Ishikawa (cell line): ENCODE data around the gene UNC79.

ENCODE experiments used
- CEBPB ChIP-seq: IDR thresholded peaks from 2 replicates; pipeline ENCODE4 v1.6.1; 2012
- CREB1 ChIP-seq: IDR thresholded peaks from 2 replicates; pipeline ENCODE4 v1.6.1; 2012; ENCODE audit warnings: low read depth
- EGR1 ChIP-seq: IDR thresholded peaks from 2 replicates; pipeline ENCODE4 v1.6.1; 2012
- EP300 ChIP-seq: IDR thresholded peaks from 2 replicates; pipeline ENCODE4 v1.6.1; 2012; ENCODE audit warnings: borderline replicate concordance
- FOXM1 ChIP-seq: IDR thresholded peaks from 2 replicates; pipeline ENCODE4 v1.6.1; 2012; ENCODE audit warnings: low read depth, borderline replicate concordance
- NFIC ChIP-seq: IDR thresholded peaks from 2 replicates; pipeline ENCODE4 v1.6.1; 2012
- RAD21 ChIP-seq: IDR thresholded peaks from 2 replicates; pipeline ENCODE4 v1.6.1; 2012; ENCODE audit warnings: low read depth
- TAF1 ChIP-seq: IDR thresholded peaks from 2 replicates; pipeline ENCODE4 v1.6.1; 2012; ENCODE audit warnings: low read depth, mild to moderate bottlenecking
- TCF12 ChIP-seq: IDR thresholded peaks from 2 replicates; pipeline ENCODE4 v1.6.1; 2012; ENCODE audit warnings: low read depth
- TEAD4 ChIP-seq: IDR thresholded peaks from 2 replicates; pipeline ENCODE4 v1.6.1; 2012
- YY1 ChIP-seq: IDR thresholded peaks from 2 replicates; pipeline ENCODE4 v1.6.1; 2012; ENCODE audit warnings: low read depth
- ZBTB7A ChIP-seq: IDR thresholded peaks from 2 replicates; pipeline ENCODE4 v1.6.1; 2012; ENCODE audit warnings: low read depth
- TF ChIP-seq, protein P1 (sequence below): IDR thresholded peaks from 2 replicates; pipeline ENCODE4 v1.6.1; 2012
- TF ChIP-seq, protein P2 (sequence below): IDR thresholded peaks from 2 replicates; pipeline ENCODE4 v1.6.1; 2012
- TF ChIP-seq, protein P3 (sequence below): IDR thresholded peaks from 2 replicates; pipeline ENCODE4 v1.6.1; 2012; ENCODE audit warnings: low read depth, mild to moderate bottlenecking

The UNC79 gene

DNA sequence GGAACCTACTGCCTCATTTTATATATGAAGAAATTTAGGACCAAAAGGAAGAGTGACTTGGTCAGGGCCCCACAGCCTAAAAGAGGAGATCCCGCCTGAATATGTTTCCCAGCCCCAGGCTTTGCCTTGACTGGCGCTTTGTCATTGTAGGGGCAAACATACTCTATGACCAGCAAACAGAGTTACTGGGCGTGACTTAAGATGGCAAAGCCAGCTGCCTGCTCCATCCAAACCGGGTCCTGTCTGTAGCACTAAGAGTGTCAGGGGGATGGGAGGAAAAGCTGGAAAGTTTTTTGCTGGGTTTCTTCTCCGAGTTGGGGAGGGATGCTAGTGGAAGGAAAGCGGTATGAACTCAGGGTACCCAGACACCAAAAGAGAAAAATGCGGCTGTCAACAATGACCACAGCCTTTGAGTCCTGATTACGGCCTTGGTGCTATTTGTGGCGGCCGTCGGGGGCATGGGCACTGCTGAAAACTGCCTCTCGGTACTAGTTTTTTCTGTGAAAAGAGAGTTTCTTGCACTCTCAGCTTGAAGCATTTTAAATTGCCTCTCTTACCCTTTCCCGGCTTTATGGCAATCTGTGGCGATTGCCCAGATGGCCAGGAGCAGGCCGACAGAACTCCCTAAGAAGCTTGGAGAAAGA lies 274.9 kb downstream of the UNC79 start:
- TF ChIP-seq FOXM1 (no peak), YY1 (no peak), TCF12 (no peak), EGR1 (no peak), CEBPB (no peak), ZBTB7A (no peak), CREB1 (no peak), EP300 (no peak), TEAD4 (no peak), TAF1 (no peak), RAD21 (no peak), NFIC (no peak)
- TF ChIP-seq, protein P1, sequence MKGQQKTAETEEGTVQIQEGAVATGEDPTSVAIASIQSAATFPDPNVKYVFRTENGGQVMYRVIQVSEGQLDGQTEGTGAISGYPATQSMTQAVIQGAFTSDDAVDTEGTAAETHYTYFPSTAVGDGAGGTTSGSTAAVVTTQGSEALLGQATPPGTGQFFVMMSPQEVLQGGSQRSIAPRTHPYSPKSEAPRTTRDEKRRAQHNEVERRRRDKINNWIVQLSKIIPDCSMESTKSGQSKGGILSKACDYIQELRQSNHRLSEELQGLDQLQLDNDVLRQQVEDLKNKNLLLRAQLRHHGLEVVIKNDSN, result no peak
- TF ChIP-seq, protein P2, sequence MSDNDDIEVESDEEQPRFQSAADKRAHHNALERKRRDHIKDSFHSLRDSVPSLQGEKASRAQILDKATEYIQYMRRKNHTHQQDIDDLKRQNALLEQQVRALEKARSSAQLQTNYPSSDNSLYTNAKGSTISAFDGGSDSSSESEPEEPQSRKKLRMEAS, result no peak
- TF ChIP-seq, protein P3, sequence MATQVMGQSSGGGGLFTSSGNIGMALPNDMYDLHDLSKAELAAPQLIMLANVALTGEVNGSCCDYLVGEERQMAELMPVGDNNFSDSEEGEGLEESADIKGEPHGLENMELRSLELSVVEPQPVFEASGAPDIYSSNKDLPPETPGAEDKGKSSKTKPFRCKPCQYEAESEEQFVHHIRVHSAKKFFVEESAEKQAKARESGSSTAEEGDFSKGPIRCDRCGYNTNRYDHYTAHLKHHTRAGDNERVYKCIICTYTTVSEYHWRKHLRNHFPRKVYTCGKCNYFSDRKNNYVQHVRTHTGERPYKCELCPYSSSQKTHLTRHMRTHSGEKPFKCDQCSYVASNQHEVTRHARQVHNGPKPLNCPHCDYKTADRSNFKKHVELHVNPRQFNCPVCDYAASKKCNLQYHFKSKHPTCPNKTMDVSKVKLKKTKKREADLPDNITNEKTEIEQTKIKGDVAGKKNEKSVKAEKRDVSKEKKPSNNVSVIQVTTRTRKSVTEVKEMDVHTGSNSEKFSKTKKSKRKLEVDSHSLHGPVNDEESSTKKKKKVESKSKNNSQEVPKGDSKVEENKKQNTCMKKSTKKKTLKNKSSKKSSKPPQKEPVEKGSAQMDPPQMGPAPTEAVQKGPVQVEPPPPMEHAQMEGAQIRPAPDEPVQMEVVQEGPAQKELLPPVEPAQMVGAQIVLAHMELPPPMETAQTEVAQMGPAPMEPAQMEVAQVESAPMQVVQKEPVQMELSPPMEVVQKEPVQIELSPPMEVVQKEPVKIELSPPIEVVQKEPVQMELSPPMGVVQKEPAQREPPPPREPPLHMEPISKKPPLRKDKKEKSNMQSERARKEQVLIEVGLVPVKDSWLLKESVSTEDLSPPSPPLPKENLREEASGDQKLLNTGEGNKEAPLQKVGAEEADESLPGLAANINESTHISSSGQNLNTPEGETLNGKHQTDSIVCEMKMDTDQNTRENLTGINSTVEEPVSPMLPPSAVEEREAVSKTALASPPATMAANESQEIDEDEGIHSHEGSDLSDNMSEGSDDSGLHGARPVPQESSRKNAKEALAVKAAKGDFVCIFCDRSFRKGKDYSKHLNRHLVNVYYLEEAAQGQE, result no peak

DNA sequence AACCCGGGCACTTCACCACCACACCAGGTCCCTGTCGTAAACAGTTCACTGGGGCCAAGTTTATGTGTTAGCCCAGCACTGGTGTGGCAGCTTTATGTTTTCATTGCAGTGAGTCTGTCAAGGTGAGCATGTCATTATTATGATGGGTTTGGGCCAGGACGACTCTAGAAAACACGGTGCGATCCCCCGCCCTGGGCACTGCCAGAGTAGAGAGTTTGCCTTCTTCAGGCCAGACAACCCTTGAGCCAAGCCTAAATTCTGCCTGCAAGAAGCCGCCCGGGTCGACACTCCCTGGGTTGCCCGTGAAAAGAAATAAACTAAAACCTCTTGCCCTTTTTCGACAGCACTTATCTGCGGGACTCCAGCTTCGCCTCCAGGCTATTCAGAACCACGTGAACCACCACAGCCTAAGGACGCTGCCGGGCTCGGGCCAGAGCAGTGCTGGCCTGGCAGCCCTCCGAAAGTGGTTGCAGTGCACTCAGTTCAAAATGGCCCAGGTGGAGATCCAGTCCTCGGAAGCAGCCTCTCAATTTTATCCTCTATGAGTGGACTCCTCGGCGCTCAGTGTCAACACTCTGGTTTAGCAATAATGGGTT lies 275.7 kb downstream of the UNC79 start:
- TF ChIP-seq RAD21, result no peak
- no peak for TF ChIP-seq TEAD4
- no peak for TF ChIP-seq YY1
- no peak for TF ChIP-seq EGR1

DNA sequence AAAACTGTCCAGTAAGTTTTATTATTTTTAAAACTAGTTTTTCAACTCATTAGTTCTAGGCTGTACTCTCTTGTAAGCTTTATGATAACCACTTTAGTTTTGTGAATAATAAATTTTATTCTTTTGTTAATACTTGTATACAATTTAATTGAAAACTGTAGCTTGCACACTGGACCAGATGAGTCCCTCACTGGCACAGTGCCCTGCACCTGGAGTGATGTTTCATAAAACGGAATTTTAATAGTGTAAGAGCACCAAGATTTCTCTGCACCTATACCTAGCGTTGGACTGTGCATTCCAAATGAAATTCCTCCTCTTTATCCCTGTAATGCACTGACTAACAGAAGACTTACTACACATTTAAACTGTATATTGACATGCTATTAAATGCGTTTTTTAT lies 276.7 kb downstream of the UNC79 start:
- 0 out of 2 replicates have a peak, but pooled peaks have one; percentile 25 for TF ChIP-seq TCF12
- TF ChIP-seq TEAD4, result 0 out of 2 replicates have a peak, but pooled peaks have one; percentile 20
- peak; percentile 63 for TF ChIP-seq NFIC
- TF ChIP-seq, protein P2, result no peak

DNA sequence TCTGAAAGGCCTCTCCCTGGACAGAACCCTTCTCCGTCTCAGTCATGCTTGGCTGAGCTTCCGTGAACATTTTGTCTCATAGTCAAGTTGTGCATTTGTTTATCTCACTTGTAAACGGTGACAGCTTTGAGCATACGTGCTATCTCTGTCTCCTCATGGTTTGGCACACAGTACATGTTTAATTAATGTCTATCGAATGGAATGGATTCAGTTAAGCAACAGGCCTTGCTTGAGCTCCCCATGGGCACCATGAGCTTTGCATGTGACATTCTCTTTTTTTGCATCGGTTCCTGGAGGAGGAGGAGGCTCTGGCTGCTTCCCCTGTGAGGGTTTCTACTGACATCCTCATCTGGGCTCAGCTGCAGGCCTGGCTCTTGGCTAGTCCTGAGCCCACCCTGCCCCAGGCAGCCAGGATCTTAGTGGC lies 277.6 kb downstream of the UNC79 start:
- TF ChIP-seq RAD21 (no peak), NFIC (no peak), YY1 (no peak)
- TF ChIP-seq, protein P3, result no peak
- TF ChIP-seq, protein P2, result peak; percentile 54; the same call in 1 of the 2 replicates

DNA sequence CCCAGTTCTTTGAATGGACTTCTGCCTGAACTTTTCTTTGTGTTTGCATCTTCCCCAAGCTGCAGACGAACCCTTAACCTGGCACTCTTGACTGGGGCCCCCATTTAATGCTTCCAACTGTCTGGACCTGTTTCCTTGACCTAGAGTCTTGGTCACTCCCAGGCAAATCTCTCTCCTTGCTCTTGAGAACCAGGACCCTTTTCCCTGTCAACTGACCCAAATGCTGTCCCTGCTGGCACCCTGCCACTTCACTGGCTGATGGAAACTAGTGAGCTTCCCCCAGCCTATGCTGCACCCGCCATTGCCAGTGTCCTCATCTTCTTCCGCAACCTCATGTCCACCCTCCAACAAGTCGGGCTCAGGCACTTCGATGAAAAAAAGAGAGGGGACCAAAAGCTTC lies 278.1 kb downstream of the UNC79 start:
- TF ChIP-seq EP300 (no peak), TAF1 (no peak), NFIC (peak; percentile 23; the same call in 1 of the 2 replicates), TCF12 (no peak), TEAD4 (no peak), RAD21 (no peak)

DNA sequence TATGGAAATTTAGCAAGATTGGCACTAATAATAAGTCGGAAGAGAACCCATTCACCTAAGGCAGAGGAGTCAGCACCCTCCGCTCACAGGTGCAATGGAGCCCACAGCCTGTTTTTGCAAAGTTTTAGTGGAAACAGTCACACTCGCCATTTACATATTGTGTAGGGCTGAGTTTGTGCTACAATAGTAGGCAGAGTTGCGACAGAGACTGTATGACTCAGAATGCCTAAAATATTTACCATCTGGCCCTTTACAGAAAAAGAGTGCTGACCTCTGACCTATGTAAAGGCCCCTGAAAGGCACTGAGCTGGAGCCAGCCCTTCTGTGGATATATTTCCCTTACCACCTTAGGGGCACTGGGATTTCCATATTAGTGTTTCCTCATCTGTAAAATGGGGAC lies 278.5 kb downstream of the UNC79 start:
- TF ChIP-seq EP300 (no peak), CEBPB (peak; percentile 82)

DNA sequence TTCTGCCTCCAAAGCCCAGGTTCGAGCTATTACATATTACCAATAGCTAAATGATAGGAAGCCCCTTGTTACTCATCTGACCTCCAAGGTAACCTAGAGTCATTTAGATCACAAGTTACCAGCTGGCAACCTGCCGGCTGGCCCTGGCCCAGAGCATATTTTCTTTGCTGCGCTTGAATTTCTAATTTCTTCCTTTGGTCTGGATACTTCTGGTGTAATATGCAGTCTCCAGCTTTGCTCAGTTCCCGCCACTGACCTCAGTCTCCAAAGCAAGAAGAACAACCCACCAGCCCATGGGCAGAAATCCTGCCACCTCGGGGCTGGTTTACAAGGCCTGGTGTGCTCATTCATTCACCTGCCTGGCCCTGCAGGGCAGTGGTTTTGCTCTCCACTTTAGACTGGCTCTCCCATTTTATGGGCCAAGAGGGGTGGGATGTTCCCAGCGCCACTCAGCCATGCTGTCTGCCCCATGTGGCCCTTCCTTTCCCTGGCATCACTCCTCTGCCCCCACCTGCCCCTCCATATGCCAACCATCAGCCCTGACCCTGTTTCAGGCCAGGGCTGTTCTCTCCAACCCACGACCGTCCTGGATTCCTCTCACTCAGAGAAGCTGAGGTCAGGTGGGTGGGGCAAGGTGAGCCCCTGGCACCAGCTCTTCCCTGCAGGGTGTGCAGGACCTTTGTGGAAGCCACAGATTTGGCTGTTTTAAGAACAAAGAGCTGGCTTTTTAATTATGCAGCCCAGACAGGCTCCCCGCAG lies 281.5 kb downstream of the UNC79 start:
- TF ChIP-seq, protein P1, result no peak; the same call in none of the 2 replicates
- TF ChIP-seq NFIC, result peak; percentile 82
- no peak; the same call in 1 of the 2 replicates for TF ChIP-seq RAD21
- TF ChIP-seq ZBTB7A, result peak; percentile 84
- no peak for TF ChIP-seq TCF12
- TF ChIP-seq TAF1, result 0 out of 2 replicates have a peak, but pooled peaks have one; percentile 31
- peak; percentile 19; the same call in 1 of the 2 replicates for TF ChIP-seq YY1
- TF ChIP-seq, protein P2, result peak; percentile 30; the same call in 1 of the 2 replicates
- no peak; the same call in 1 of the 2 replicates for TF ChIP-seq EP300
- no peak for TF ChIP-seq EGR1
- no peak for TF ChIP-seq TEAD4
